ENCODE measurements around the gene TMEM233. TPM values are rescaled to one million over a fixed set of nuclear protein-coding genes. Genes with fewer than 3 reads are reported as not detected.

The TMEM233 gene
- polyA plus RNA-seq, 3 donors = not detected

GRCh38 chr12:119683816-119684215 lies 90.2 kb downstream of the TMEM233 start:
- no peak overlapping the region for H3K4me3 Mint-ChIP-seq
- Histone ChIP-seq H3K4me3 (replicated peaks in 1 of 3; ENCODE audit: low read depth in 2 of 3, low read length in 3 of 3) (no peak overlapping the region), H3K79me2 (ENCODE audit: insufficient read depth, low read length) (no peaks in the 10 kb centered on the region), H4K20me1 (ENCODE audit: insufficient read depth, low read length) (no peaks in the 10 kb centered on the region), H3K36me3 (replicated peaks in 1 of 2; ENCODE audit: control insufficient read depth in 1 of 2, insufficient read depth in 2 of 2, low read length in 2 of 2) (peaks cover 30 to 86% of the 10 kb centered on the region in 2 donors), H3K27me3 (ENCODE audit: control insufficient read depth in 2 of 2, insufficient read depth in 2 of 2, low read length in 2 of 2) (no peaks in the 10 kb centered on the region), H3K9ac (ENCODE audit: insufficient read depth, low read length, poor library complexity, severe bottlenecking) (no peak overlapping the region), H2AFZ (ENCODE audit: insufficient read depth, low read depth, low read length, poor library complexity, severe bottlenecking) (no peak overlapping the region), H3K4me1 (ENCODE audit: control insufficient read depth in 1 of 2, insufficient read depth in 2 of 2, low read length in 2 of 2) (peaks cover 15 to 20% of the 10 kb centered on the region in 2 donors), H3K27ac (ENCODE audit: low read depth in 1 of 2, low read length in 2 of 2) (peak overlapping the region in 1 of 2 donors; percentile 88), H3K4me2 (replicated peaks; ENCODE audit: extremely low read depth, low read length, poor library complexity, severe bottlenecking) (no peak overlapping the region), H3K9me3 (replicated peaks in 1 of 2; ENCODE audit: control insufficient read depth in 1 of 2, insufficient read depth in 1 of 2, low read length in 2 of 2) (no peaks in the 10 kb centered on the region)
- intact Hi-C loops (cut with micrococcal nuclease) = no loop called here
- no peaks in the 10 kb centered on the region for H3K9me3 Mint-ChIP-seq
- WGBS (ENCODE audit: insufficient coverage) = 90% methylated on average over 2 of the region's 3 CpGs
- H3K27me3 Mint-ChIP-seq (ENCODE audit: low read depth in 3 of 3) = no peaks in the 10 kb centered on the region
- peaks cover 47 to 69% of the 10 kb centered on the region in 2 donors for H3K36me3 Mint-ChIP-seq
- TF ChIP-seq CTCF (IDR thresholded peaks at IDR 0.05) = no peak
- peak overlapping the region in 2 of 7 donors; percentile 46 to 59 for H3K27ac Mint-ChIP-seq
- H3K4me1 Mint-ChIP-seq = peaks cover 15% of the 10 kb centered on the region
- no peak for DNase-seq

- H3K4me2 ChIP-seq (replicated peaks; ENCODE audit: extremely low read depth, low read length, poor library complexity, severe bottlenecking) = no peak overlapping the region
- H3K9ac ChIP-seq (ENCODE audit: insufficient read depth, low read length, poor library complexity, severe bottlenecking) = no peak overlapping the region
- no peaks in the 10 kb centered on the region for H3K79me2 ChIP-seq (ENCODE audit: insufficient read depth, low read length)
- no peak overlapping the region for H3K27ac Mint-ChIP-seq
- no peaks in the 10 kb centered on the region for H3K9me3 Mint-ChIP-seq
- no peak overlapping the region for H3K27ac ChIP-seq (ENCODE audit: low read depth in 1 of 2, low read length in 2 of 2)
- no peaks in the 10 kb centered on the region for H3K27me3 Mint-ChIP-seq (ENCODE audit: low read depth in 3 of 3)
- H3K9me3 ChIP-seq (replicated peaks in 1 of 2; ENCODE audit: control insufficient read depth in 1 of 2, insufficient read depth in 1 of 2, low read length in 2 of 2) = no peaks in the 10 kb centered on the region
- H3K36me3 Mint-ChIP-seq = peaks cover 38 to 65% of the 10 kb centered on the region in 2 donors
- H3K4me1 ChIP-seq (ENCODE audit: control insufficient read depth in 1 of 2, insufficient read depth in 2 of 2, low read length in 2 of 2) = peaks cover 15 to 20% of the 10 kb centered on the region in 2 donors
- H3K27me3 ChIP-seq (ENCODE audit: control insufficient read depth in 2 of 2, insufficient read depth in 2 of 2, low read length in 2 of 2) = no peaks in the 10 kb centered on the region
- no peak overlapping the region for H2AFZ ChIP-seq (ENCODE audit: insufficient read depth, low read depth, low read length, poor library complexity, severe bottlenecking)
- 100% methylated on average over 4 of the region's 10 CpGs for WGBS (ENCODE audit: insufficient coverage)
- H3K36me3 ChIP-seq (replicated peaks in 1 of 2; ENCODE audit: control insufficient read depth in 1 of 2, insufficient read depth in 2 of 2, low read length in 2 of 2) = peaks cover 20 to 82% of the 10 kb centered on the region in 2 donors
- no peaks in the 10 kb centered on the region for H4K20me1 ChIP-seq (ENCODE audit: insufficient read depth, low read length)
- DNase-seq = no peak
- TF ChIP-seq CTCF (IDR thresholded peaks at IDR 0.05) = no peak
- intact Hi-C loops (cut with micrococcal nuclease) = no loop called here
- H3K4me1 Mint-ChIP-seq = peaks cover 15% of the 10 kb centered on the region
- no peak overlapping the region for H3K4me3 ChIP-seq (replicated peaks in 1 of 3; ENCODE audit: low read depth in 2 of 3, low read length in 3 of 3)
- no peak overlapping the region for H3K4me3 Mint-ChIP-seq
Measured at GRCh38 chr12:119684711-119685369, 91.3 kb downstream of the TMEM233 start.
